DND-41 (cell line): ENCODE data around the gene SLC35F3.

Experiments
- EZH2 ChIP-seq: IDR thresholded peaks from 3 replicates; pipeline ENCODE4 v1.6.1; 2012; ENCODE audit warnings: borderline replicate concordance, low read depth, mild to moderate bottlenecking, moderate library complexity, low read length, inconsistent platforms; ENCODE audit not compliant: severe bottlenecking
- TF ChIP-seq, protein P1 (sequence below): IDR thresholded peaks from 2 replicates; pipeline ENCODE4 v1.5.1; 2012; ENCODE audit warnings: borderline replicate concordance, low read length, moderate library complexity, mild to moderate bottlenecking; ENCODE audit not compliant: poor library complexity, severe bottlenecking; ENCODE audit errors: extremely low read depth

DNA sequence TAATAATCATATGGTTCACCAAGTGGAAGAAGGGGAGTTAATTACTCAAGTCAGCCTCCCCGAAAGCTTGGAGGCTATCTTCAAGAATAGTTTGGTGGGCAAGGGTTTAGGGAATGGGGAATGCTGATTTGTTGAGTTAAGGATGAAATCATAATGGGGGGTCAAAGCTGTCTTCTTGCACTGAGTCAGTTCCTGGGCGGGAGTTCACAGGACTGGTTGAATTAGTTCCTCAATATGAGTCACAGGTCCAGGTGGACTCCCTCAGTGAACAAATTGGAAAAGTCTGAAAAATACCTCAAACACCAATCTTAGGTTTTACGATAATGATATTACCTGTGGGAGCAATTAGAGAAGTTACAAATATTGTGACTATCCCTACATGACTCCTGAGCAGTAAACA lies 353.6 kb downstream of the SLC35F3 start:
- no peak for TF ChIP-seq EZH2
- TF ChIP-seq, protein P1, sequence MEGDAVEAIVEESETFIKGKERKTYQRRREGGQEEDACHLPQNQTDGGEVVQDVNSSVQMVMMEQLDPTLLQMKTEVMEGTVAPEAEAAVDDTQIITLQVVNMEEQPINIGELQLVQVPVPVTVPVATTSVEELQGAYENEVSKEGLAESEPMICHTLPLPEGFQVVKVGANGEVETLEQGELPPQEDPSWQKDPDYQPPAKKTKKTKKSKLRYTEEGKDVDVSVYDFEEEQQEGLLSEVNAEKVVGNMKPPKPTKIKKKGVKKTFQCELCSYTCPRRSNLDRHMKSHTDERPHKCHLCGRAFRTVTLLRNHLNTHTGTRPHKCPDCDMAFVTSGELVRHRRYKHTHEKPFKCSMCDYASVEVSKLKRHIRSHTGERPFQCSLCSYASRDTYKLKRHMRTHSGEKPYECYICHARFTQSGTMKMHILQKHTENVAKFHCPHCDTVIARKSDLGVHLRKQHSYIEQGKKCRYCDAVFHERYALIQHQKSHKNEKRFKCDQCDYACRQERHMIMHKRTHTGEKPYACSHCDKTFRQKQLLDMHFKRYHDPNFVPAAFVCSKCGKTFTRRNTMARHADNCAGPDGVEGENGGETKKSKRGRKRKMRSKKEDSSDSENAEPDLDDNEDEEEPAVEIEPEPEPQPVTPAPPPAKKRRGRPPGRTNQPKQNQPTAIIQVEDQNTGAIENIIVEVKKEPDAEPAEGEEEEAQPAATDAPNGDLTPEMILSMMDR: no peak
